HG03066 (cell line): ENCODE results near the gene IL31.
"Not testable (repeated sequence)": the region's sequence is repeated elsewhere in the genome, so short reads cannot be mapped to it uniquely, and the experiment has no call there.

Source experiments
- ATAC-seq: cut with Tn5 transposase; IDR thresholded peaks from one replicate; pipeline ENCODE4 v1.9.1; 2021; ENCODE audit warnings: low read depth; ENCODE audit not compliant: unreplicated experiment

IL31 gene

GRCh38 chr12:122194804-122195203 lies 20.8 kb upstream of the IL31 start:
- ATAC-seq, result no peak

- ATAC-seq, result no peak
Measured at GRCh38 chr12:122192441-122192840, 18.4 kb upstream of the IL31 start.

GRCh38 chr12:122190842-122191668 lies 17.0 kb upstream of the IL31 start:
- no peak for ATAC-seq

DNA sequence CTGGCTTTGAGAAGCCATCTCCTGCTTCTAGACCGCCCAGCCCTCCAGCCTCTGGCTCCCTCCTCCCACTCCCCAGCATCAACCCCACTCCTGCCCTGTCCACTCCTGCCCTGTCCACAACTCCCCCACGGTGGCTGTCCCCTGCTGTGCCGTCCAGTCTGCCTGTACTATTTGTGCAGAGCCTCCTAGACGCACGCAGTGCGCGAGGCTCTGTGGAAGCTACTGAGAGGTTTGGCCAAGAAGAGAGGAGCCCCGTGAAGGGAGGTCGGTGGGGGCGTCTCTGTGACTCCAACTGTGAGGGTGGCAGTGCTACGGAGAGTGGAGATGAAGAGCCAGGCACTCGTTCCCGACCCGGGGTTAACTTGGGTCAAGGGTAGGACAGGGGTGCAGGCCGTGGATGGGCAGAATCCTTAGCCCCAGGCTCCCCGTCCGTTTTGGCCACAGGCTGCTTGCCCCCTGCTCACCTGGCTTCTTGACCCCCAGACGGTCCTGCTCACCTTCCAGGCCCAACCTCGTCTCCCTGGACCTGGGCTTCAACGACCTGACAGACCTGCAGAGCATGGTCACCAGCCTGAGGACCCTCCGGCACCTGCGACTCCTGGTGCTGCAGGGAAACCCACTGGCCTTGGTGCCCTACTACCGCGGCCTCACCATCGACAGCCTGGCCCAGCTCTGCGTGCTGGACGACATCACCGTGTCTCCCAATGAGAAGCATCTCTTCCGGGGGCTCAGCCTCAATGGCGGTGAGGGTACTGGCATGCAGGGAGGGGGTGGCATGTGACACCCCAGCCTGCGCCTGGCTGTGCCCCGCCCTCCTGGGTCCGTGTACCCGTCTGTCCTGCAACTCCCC lies 15.8 kb upstream of the IL31 start:
- ATAC-seq, result no peak

DNA sequence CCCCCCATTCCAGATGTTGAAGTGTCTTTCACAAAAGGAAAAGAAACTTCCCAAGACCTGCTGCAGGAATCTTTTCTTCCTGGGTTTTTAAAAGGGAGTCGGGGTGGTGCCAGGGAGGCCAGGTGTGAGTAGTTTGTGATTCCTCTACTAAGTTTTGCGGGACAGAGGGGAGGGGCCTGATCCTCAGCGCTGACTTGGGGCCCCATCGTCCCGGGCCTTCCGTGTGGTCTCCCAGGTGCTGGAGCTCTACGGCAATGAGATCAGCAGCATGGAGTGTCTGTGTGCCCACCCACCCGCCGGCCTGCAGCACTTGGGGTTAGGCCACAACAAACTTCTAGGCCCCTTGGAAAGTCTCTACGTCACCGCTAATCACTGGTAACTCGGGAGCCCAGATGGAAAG lies 13.4 kb upstream of the IL31 start:
- no peak for ATAC-seq

- ATAC-seq, result no peak
Measured at GRCh38 chr12:122185494-122186082, 11.6 kb upstream of the IL31 start.

DNA sequence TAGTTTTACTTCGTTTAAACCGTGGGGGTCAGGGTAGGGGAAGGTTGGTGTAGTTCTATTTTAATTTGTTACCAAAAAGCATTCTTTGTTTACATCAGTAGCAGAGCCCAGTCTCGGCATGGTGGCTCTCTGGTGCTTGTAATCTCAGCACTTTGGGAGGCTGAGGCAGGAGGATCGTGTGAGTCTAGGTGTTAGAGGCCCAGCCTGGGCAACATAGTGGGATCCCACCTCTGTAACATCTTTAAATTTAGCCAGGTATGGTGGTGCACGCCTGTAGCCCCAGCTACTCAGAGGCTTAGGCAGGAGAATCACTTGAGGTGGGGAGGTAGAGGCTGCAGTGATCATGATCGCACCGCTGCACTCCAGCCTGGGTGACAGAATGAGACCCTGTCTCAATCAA lies 11.1 kb upstream of the IL31 start:
- no peak for ATAC-seq

GRCh38 chr12:122184517-122184916 lies 10.5 kb upstream of the IL31 start:
- ATAC-seq, result no peak

DNA sequence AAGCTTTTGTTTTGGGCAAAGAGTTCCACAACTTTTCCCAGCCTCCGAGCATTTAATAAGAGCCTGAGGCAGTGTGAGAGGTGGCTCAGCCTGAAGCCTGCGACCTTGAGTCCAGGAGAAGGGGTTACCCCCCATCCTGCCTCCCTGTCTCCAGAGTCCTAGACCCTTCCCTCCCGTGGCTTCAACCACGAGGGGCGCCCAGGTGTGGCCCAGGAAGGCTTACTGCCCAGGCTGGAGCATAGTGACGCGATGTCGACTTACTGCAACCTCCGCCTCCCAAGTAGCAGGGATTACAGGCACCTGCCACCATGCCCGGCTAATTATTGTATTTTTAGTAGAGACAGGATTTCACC lies 9.5 kb upstream of the IL31 start:
- no peak for ATAC-seq

DNA sequence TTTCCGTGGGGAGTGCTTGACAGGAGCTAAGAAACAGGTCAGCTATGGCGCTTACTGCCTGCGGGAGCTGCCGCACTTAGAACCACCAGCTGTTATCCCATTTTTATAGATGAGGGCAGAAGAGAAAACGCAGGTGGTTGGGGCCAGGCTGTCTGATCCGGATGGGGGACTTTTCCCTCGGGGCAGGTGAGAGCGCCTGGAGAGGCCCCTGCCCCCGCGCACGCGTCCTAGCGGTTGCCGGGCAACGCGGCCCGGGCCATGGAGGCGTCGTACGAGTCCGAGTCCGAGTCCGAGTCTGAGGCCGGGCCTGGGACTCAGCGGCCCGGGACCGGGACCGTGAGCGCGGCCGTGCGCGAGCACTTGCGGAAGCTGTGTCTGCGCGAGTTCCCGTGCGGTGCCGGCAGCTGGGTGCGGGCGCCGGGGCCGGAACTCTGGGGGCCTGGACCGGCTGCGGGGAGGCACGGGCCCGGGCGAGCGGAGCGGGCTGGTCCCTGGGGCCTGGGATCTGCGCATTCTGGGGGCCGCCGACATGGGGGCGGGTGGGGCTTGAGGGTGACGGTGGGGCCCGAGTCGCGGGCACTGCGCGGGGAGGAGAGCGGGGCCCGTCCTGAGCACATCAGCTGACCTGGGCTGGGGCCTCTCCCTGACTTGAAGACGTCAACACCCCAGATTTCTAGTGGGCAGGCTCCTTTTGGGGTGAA lies 9.0 kb upstream of the IL31 start, which contains the start of gene LRRC43:
LRRC43 (plus strand) TSS at position 237 of the 701 bp plus-strand sequence; CDS start at position 259, 22 bp downstream.
- ATAC-seq, result no peak

DNA sequence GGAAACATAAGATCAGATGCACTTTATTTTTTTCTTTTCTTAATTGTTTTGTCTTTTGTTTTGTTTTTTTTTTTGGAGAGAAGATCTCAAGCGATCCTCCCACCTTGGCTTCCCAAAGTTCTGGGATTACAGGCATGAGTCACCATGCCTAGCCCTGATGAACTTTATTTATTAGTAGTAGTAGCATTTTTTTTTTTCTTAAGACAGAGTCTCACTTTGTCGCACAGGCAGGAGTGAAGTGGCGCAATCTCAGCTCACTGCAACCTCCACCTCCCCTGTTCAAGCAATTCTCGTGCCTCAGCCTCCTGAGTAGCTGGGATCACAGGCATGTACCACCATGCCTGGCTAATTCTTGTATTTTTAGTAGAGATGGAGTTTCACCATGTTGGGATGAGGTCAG lies 2.5 kb upstream of the IL31 start:
- ATAC-seq, result not testable (repeated sequence)

GRCh38 chr12:122172262-122172939 lies 1.6 kb downstream of the IL31 start:
- no peak for ATAC-seq

GRCh38 chr12:122171399-122171798 lies 2.6 kb downstream of the IL31 start:
- no peak for ATAC-seq

- no peak for ATAC-seq
Measured at GRCh38 chr12:122168492-122168891, 5.5 kb downstream of the IL31 start.

- ATAC-seq, result no peak
Measured at GRCh38 chr12:122167356-122167925, 6.6 kb downstream of the IL31 start.

DNA sequence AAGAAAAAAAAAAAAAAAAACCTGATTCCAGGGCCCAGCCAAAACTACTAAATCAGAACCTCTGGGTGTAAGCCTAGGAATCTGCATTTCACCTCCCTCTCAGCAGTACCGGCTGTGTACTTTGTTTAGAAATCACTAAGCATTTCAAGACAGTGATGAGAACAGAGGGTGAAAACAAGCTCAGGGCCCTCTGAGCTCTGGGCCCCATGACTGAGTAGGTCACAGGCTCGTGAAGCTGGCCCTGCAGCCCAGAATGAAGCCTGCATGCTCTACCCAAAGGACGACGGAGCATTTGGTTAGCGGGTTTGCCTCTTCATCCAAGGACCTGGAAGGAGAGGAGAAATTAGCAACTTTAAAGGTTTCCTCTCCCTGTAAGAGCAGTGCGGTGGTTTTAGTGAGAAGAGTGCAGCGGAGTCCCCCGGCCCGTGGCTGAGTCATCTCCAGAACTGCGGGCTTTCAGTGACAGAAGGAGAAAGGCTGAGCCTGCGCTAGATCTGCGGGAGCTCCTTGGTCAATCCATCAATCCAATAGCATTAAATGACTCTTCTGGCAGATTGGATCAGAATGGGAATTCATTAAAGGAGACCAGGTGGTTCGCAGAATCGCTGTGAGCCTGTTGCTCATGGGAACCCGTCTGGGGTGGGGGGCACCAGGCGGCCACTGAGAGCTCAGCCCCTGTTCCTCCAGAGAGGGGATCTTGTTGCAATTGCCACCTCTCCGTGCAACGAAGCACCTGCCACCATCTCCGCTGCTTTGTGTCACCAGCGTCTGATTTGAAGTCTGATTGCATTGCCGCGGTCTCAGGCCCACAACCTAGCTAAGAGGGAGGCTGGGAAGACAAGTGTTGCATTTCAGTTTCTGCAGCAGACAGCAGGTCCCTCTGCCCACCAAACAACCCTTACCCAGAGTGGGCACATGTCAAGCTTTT lies 7.3 kb downstream of the IL31 start:
- no peak for ATAC-seq

DNA sequence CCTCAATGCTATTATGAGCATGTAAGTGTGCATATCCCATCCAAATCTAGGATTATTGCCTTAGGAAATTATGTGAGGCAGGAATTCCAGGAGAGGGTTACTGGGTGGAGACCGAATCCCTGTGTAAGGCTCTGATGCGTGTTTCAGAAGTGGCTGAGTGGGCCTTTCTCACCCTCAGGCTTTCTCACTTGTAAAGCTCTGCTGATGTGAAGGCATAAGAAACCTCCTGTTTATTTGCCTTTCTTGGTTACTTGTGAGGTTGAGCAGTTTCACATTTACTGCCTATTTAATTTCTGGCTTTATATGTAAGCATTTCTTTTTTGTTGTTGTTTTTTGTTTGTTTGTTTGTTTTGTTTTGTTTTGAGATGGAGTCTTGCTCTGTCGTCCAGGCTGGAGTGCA lies 11.0 kb downstream of the IL31 start:
- ATAC-seq, result no peak

DNA sequence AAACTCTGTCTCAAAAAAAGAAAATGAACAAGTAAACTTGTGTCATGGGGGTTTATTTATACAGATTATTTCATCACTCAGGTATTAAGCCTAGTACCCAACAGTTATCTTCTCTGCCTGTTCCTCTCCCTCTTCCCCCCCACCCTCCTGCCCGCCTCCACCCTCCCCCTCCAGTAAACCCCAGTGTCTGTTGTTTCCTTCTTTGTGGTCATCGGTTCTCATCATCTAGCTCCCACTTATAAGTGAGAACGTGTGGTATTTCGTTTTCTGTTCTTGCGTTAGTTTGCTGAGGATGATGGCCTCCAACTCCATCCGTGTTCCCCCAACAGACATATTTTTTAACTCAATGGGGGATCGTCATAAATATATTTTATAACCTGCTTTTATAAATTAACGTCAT lies 12.3 kb downstream of the IL31 start:
- no peak for ATAC-seq

GRCh38 chr12:122160761-122161160 lies 13.3 kb downstream of the IL31 start:
- ATAC-seq, result no peak
